ENCODE results near the gene LITAF. TPM values are rescaled to one million over a fixed set of nuclear protein-coding genes. Genes with fewer than 3 reads are reported as not detected.

LITAF gene
- polyA plus RNA-seq, 1 of the 3 experiments (the other 2 are of a cell fraction), result 45.7 TPM

GRCh38 chr16:11520442-11520841 is 66.3 kb downstream of the LITAF start:
- no peaks in the 10 kb centered on the region for H3F3A ChIP-seq (replicated peaks; ENCODE audit: insufficient read depth)
- CTCF ChIA-PET, result interaction anchor here (1.1 to 1.8 kb wide), 2 partner anchors 9 to 124 kb away, joined by 3 to 6 read pairs; no protein-coding TSS in a partner anchor
- no peak overlapping the region for H3K4me3 ChIP-seq (ENCODE audit: low read depth in 2 of 2, low read length in 1 of 2)
- no peaks in the 10 kb centered on the region for H3K27me3 ChIP-seq (ENCODE audit: insufficient read depth)
- no peaks in the 10 kb centered on the region for H4K20me1 ChIP-seq (ENCODE audit: insufficient read depth)
- no peaks in the 10 kb centered on the region for H3K79me2 ChIP-seq (ENCODE audit: insufficient read depth)
- peaks cover 0 to under 1% of the 10 kb centered on the region in 2 experiments; a peak in 1 of 4 replicates for H3K4me1 ChIP-seq (ENCODE audit: control insufficient read depth in 1 of 2, insufficient read depth in 2 of 2, low read depth in 1 of 2, low read length in 1 of 2)
- no peak for DNase-seq
- no peaks in the 10 kb centered on the region for H3K9me2 ChIP-seq
- H3K4me2 ChIP-seq, result no peak overlapping the region
- H3K9me3 ChIP-seq, result no peaks in the 10 kb centered on the region
- WGBS (ENCODE audit: low lambda C conversion rate), result 97% methylated on average over 10 of the region's 10 CpGs
- H2AFZ ChIP-seq (ENCODE audit: low read depth), result no peak overlapping the region
- TF ChIP-seq RAD21 (IDR thresholded peaks at IDR 0.05; ENCODE audit: low read length), result no peak
- no peak for TF ChIP-seq FOXJ3 (CRISPR knock-in tag; IDR thresholded peaks at IDR 0.05)
- TF ChIP-seq CTCF (IDR thresholded peaks at IDR 0.05), result no peak
- TF ChIP-seq TAF1 (IDR thresholded peaks at IDR 0.05; ENCODE audit: borderline replicate concordance, low read depth, low read length), result no peak
- TF ChIP-seq EP300 (IDR thresholded peaks at IDR 0.05; ENCODE audit: borderline replicate concordance in 1 of 2, low read depth in 1 of 2, low read length in 1 of 2), result no peak
- TF ChIP-seq TEAD4 (IDR thresholded peaks at IDR 0.05; ENCODE audit: borderline replicate concordance, insufficient read depth), result no peak
- no peak for TF ChIP-seq PBX3 (IDR thresholded peaks at IDR 0.05)
- no peak for TF ChIP-seq YY1 (IDR thresholded peaks at IDR 0.05; ENCODE audit: low read depth)
- TF ChIP-seq REST (IDR thresholded peaks at IDR 0.05; ENCODE audit: low read depth, low read length), result no peak
- no peak for TF ChIP-seq USF1 (IDR thresholded peaks at IDR 0.05; ENCODE audit: borderline replicate concordance, low read depth)
- TF ChIP-seq CHD2 (IDR thresholded peaks at IDR 0.05; ENCODE audit: low read length, partially characterized antibody), result no peak
- TF ChIP-seq EZH2phosphoT487 (IDR thresholded peaks at IDR 0.05; ENCODE audit: borderline replicate concordance, low read depth), result no peak
- no peak for TF ChIP-seq GATA2 (CRISPR knock-in tag; IDR thresholded peaks at IDR 0.05)
- TF ChIP-seq POLR2AphosphoS5 (IDR thresholded peaks at IDR 0.05; ENCODE audit: low read depth, low read length), result no peak
- TF ChIP-seq RCOR1 (IDR thresholded peaks at IDR 0.05; ENCODE audit: low read length), result no peak
- TF ChIP-seq ZBTB33 (IDR thresholded peaks at IDR 0.05; ENCODE audit: borderline replicate concordance, low read depth), result no peak
- no peak for TF ChIP-seq ELF1 (IDR thresholded peaks at IDR 0.05)
- no peak for TF ChIP-seq IRF3 (IDR thresholded peaks at IDR 0.05; ENCODE audit: low read depth, low read length)
- no peak overlapping the region for H3K9ac ChIP-seq
- no peak overlapping the region for H3K27ac ChIP-seq (ENCODE audit: low read depth in 2 of 2, low read length in 1 of 2)
- no peaks in the 10 kb centered on the region for H3K36me3 ChIP-seq (replicated peaks in 1 of 2; ENCODE audit: control insufficient read depth in 1 of 2, insufficient read depth in 2 of 2, low read length in 1 of 2)
- POLR2A ChIA-PET, result no interaction called here

Data from SK-N-SH (cell line).